H1 (cell line): ENCODE results near the gene CASP12. TPM values are rescaled to one million over a fixed set of nuclear protein-coding genes. Genes with fewer than 3 reads are reported as not detected.

Experiments
- ATF2 ChIP-seq: IDR thresholded peaks from 2 replicates; pipeline ENCODE4 v1.6.1; 2012; ENCODE audit warnings: low read length, inconsistent platforms
- CBX5 ChIP-seq: fragments of 300-800, 300-1000 bp; sonication (generic); IDR thresholded peaks from 2 replicates; pipeline ENCODE4 v1.7.1; 2016; ENCODE audit warnings: antibody characterized with exemption, low read length, low read depth
- EZH2 ChIP-seq: fragments of 200-600 bp; sonication (generic); IDR thresholded peaks from 2 replicates; pipeline ENCODE4 v1.7.1; 2012; ENCODE audit warnings: low read depth, mild to moderate bottlenecking, moderate library complexity, low read length, inconsistent platforms; ENCODE audit not compliant: severe bottlenecking
- RXRA ChIP-seq: IDR thresholded peaks from 2 replicates; pipeline ENCODE4 v1.6.1; 2011; ENCODE audit warnings: low read depth, mild to moderate bottlenecking, low read length, moderate library complexity; ENCODE audit not compliant: insufficient read depth
- SP2 ChIP-seq: IDR thresholded peaks from 2 replicates; pipeline ENCODE4 v1.6.1; 2012; ENCODE audit warnings: mild to moderate bottlenecking, low read length, inconsistent platforms
- YY1 ChIP-seq: IDR thresholded peaks from 2 replicates; pipeline ENCODE4 v1.6.1; 2011; ENCODE audit warnings: low read depth, mild to moderate bottlenecking, low read length
- polyA plus RNA-seq, 7 experiments: library from polyadenylated mRNA; depleted of rRNA in 3 of 7; stranded (reverse) in 5 of 7; unstranded in 2 of 7; fragments of >200 nt in 5 of 7; fragments of 200-250 nt in 2 of 7; gene quantifications; 1 replicate in 5 of 7; 2 replicates in 1 of 7; 4 replicates in 1 of 7; pipeline versions ENCODE4 v1.2.1 to v1.2.3, GENCODE V29; 2011 to 2013; ENCODE audit warnings: missing spikeins in 2 of 7, mixed read lengths in 2 of 7
- total RNA-seq: library from RNA; stranded (reverse); fragmentation: NEBNext Ultra II Directional; extraction: Animal tissue kit (Norgen Biotek cat#: 25700); gene quantifications from 2 replicates; pipeline ENCODE4 v1.2.1, GENCODE V29; 2021

Gene CASP12
- total and polyA plus RNA-seq, 2 of the 8 experiments (the other 6 are each of a cell fraction or from before 2014, with no cell fraction given): not detected

GRCh38 chr11:104883342-104883741, 14.9 kb downstream of the CASP12 start (continued):
- TF ChIP-seq ATF2 (no peak), YY1 (no peak), RXRA (no peak), CBX5 (no peak), EZH2 (no peak), SP2 (no peak)
